HG02588 (cell line): Measurements from ENCODE around the gene RDH5.
"Not testable (repeated sequence)": the region's sequence is repeated elsewhere in the genome, so short reads cannot be mapped to it uniquely, and the experiment has no call there.

Source experiments
- ATAC-seq: cut with Tn5 transposase; IDR thresholded peaks from one replicate; pipeline ENCODE4 v1.9.1; 2021; ENCODE audit warnings: mild to moderate bottlenecking, moderate library complexity; ENCODE audit not compliant: unreplicated experiment

The RDH5 gene

GRCh38 chr12:55744340-55745030 lies 24.3 kb downstream of the RDH5 start:
- ATAC-seq, result no peak

GRCh38 chr12:55745361-55746173 lies 25.4 kb downstream of the RDH5 start:
- no peak for ATAC-seq

GRCh38 chr12:55746174-55746912 lies 26.1 kb downstream of the RDH5 start:
- no peak for ATAC-seq

- ATAC-seq, result no peak
These were observed 26.7 kb downstream of the RDH5 start for GRCh38 chr12:55746913-55747231.

GRCh38 chr12:55748230-55748993 lies 28.2 kb downstream of the RDH5 start:
- ATAC-seq, result no peak

DNA sequence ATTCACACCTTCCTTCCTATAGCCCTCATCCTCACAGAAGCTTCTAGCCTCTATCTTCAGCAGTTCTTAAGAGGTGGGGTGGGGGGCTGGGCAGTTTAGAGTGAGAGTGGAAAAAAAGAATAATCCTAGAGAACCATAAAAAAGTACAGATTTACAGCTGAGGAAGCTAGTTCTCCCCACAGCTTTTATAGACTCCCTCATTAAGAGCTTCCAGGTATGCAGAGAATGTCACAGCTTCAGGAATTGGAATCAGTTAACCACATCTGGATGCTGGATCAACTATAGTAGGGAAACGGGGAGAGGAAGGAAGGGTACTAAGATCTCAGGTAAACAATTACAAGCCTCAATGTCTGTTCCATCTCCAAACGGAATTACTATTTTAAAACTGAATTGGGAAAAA lies 35.1 kb downstream of the RDH5 start:
- ATAC-seq, result no peak

- no peak for ATAC-seq
These were observed 37.5 kb downstream of the RDH5 start for GRCh38 chr12:55757701-55758100.

- ATAC-seq, result not testable (repeated sequence)
These were observed 38.4 kb downstream of the RDH5 start for GRCh38 chr12:55758575-55758974.

- no peak for ATAC-seq
These were observed 40.5 kb downstream of the RDH5 start for GRCh38 chr12:55760663-55761062.

DNA sequence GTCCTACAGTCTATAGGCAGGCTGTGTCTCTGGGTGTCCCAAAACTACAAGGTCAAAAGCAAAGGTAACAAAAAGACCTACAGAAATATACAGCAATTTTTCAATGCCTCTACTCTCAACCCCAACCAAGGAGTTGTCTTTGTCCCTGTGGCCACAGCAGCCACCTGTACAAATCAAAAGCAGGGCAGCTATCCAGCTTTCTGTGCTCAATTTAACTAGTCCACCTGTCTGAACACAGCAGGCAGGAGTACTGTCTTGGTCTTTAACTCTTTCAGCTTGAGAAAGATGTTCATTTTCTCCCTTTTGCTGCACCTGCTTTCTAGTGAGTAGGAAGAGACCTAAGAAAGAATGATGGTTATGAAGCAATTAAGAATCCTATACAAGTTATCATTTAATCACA lies 42.5 kb downstream of the RDH5 start:
- ATAC-seq, result no peak

DNA sequence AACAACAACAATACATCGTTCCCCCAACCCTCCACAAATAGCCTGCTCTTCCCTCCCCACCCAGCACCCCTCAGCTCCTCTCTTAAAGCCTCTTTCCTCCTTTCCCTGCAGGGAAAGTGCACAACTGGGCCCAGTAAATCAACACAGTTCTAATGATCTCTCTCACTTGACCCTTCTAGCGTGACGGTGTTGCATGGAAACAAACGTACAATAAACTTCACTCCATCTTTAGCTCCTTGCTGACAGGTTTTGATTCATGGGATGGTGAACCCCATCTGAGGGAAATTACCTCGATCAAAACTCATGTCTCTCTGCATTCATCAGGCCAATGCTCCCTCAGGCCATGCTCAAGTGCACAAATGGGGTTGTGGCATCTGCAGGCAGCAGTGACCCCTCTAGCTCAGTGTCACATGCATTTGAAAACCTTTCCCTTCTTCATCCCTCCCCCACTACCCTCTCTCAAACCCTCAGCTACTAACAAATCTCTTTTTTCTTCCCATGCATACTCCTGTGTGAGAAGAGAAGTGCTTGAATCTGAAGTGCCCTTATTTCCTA lies 45.6 kb downstream of the RDH5 start:
- no peak for ATAC-seq

- ATAC-seq, result no peak
These were observed 47.0 kb downstream of the RDH5 start for GRCh38 chr12:55767156-55767555.

- no peak for ATAC-seq
These were observed 51.5 kb downstream of the RDH5 start for GRCh38 chr12:55771736-55772135.
